Measurements from ENCODE around the gene SMOC1.

DNA sequence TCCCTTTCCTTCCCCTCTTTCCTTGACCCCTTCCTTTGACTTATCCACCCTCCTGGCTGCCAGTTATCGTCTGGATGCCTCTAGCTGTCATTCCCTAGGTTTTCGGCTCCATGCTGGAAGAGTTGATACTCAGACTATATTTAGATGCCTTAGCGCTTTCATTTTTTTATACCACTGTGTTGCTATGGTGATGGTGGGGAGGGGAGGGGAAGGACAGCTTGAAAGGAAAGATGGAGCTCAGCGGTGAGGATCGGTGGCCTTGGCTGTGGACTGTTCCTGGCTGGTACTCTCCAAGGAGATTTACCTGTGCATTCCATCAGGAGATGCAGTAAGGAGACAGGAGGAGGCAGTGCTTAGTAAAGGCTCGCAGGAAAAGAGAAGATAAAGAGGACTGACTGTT lies 200.9 kb downstream of the SMOC1 start:
- TF ChIP-seq POLR2A (IDR thresholded peaks at IDR 0.05) (no peak), POLR2AphosphoS5 (IDR thresholded peaks at IDR 0.05) (no peak)
- TF ChIP-seq, protein P1, sequence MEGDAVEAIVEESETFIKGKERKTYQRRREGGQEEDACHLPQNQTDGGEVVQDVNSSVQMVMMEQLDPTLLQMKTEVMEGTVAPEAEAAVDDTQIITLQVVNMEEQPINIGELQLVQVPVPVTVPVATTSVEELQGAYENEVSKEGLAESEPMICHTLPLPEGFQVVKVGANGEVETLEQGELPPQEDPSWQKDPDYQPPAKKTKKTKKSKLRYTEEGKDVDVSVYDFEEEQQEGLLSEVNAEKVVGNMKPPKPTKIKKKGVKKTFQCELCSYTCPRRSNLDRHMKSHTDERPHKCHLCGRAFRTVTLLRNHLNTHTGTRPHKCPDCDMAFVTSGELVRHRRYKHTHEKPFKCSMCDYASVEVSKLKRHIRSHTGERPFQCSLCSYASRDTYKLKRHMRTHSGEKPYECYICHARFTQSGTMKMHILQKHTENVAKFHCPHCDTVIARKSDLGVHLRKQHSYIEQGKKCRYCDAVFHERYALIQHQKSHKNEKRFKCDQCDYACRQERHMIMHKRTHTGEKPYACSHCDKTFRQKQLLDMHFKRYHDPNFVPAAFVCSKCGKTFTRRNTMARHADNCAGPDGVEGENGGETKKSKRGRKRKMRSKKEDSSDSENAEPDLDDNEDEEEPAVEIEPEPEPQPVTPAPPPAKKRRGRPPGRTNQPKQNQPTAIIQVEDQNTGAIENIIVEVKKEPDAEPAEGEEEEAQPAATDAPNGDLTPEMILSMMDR (IDR thresholded peaks at IDR 0.05): no peak
